COLO668 (cell line): ENCODE results near the gene WDR6.
A peak's percentile ranks its signal among the peaks of the same experiment; 100 is the strongest.
"Not testable (repeated sequence)": the region's sequence is repeated elsewhere in the genome, so short reads cannot be mapped to it uniquely, and the experiment has no call there.

Source experiments
- DNase-seq: peaks from one replicate; lab custom pipeline; 2025; ENCODE audit not compliant: unreplicated experiment; lab: John Stamatoyannopoulos, UW

Gene WDR6

DNA sequence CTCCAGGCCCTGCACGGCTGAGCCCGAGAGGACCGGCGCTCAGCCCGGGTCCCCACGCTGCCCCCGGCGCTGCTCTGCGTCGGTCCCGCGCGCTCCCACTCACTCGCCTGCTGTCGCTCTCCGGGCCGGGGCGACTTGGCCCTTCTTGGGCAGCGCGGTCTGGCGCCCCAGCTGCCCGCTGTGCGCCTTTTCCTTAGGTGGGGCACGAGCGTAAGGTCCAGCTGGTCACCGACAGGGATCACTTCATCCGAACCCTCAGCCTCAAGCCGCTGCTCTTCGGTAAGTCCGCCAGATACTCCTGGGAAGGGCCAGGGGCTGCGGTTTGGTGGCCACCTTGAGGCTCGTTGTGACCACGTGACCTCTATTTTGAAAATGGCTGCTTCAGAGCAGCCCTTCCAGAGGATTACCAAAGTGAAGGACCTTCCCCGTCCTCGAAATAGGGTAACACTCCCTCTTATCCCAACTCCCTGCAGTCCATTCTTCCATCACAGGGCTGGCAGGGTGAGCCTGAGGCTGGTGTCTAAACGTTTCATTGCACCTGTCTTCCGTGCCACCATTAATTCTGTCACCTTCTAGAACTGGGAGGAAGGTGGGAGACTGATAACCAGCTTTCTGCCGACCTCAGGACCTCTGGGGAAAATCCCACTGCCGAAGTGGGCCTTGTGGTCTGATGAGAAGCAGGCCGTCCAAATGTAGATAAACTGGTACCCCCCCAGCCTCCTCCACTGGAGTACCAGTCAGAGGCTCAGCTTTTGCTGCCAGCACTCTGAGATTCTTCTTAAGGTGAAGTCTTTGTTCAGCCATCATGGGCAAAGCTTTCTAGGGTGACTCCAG lies 16.3 kb upstream of the WDR6 start:
- DNase-seq, result peak; percentile 58

GRCh38 chr3:48991851-48992545 lies 15.2 kb upstream of the WDR6 start:
- DNase-seq, result no peak

DNA sequence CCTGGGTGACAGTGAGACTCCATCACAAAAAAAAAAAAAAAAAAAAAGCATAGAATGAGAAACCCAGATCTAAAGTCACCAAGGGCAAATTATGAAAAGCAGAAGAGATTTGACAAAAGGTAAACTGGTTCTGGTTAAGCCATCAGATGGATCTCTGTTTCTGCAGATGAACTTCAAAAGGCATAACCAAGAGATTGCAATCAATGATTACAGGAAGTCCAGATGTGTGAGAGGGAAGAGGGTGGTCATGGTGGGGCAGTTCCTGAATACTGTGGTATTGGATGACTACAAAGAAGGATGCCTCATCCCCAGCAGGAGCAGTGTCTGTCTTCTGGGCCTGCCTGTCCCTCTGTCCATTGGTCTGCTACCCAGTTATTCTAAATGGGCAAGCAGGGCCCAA lies 13.4 kb upstream of the WDR6 start:
- DNase-seq, result no peak

- no peak for DNase-seq
Observed at GRCh38 chr3:48996640-48997039, 10.6 kb upstream of the WDR6 start.

GRCh38 chr3:48997102-48997635 lies 10.0 kb upstream of the WDR6 start:
- no peak for DNase-seq

- DNase-seq, result peak; percentile 75
Observed at GRCh38 chr3:48997714-48998637, 9.2 kb upstream of the WDR6 start.

DNA sequence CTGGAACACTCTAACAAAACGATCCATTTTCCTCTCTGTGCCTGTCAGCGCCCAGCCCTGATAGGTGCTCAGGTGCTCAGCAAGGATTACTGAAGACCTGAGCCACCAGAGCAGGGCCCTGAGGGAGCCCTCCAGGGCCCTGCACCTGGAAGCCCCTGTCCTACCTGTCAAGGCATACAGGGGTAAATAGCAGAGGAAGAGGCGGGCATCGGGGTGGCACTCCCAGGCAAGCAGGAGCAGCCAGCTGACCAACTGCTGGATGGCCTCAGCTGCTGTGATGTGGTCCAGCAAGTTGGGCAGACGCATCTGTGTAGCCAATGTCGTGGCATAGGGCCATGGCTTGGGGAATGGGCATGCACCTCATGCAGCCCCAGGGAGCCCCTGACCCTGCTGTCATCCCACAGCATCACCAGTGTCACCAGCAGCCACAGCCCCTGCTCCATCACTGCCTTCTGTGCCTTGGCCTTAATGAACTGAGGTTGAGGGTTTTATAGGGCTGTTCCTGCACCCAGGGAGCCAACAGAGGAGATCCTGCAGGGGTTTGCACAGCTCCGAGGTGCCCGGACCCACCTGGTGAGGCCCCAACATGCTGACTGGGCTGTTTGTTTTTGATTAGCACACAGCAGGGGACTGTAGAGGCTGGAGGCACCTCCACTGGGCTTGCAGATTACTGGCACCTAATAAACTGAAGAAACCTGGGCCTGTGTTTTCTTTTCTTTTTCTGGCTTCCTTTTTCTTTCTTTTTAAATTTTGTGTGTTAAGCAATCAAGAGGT lies 7.9 kb upstream of the WDR6 start:
- DNase-seq, result peak; percentile 46

- no peak for DNase-seq
Observed at GRCh38 chr3:49001155-49001554, 6.0 kb upstream of the WDR6 start.

- DNase-seq, result peak; percentile 81
Observed at GRCh38 chr3:49004352-49005302, 2.6 kb upstream of the WDR6 start.

DNA sequence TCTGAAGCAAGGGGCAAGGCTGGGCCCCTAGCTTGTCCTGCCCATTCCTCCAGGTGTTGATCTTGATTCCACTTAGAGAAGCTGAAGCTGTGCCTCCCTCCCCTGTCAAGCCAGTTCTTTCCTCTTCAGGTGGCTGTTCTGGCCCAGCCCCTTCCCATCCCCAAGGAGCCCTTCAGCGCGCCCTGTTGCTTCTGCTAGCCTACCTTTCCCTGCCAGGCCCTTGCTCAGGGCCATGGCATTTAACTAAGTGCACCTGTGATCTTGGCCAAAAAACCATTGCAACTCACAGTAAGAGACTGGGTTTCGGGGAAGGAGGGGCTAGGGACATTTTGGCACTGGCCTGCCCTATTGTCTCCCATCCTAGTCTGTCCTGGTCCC lies 1.9 kb upstream of the WDR6 start:
- DNase-seq, result no peak

- no peak for DNase-seq
Observed at GRCh38 chr3:49005998-49006397, 1.2 kb upstream of the WDR6 start.

- DNase-seq, result peak; percentile 26
Observed at GRCh38 chr3:49006408-49007067, 653 bp upstream of the WDR6 start.

- peak; percentile 80 for DNase-seq
Observed at GRCh38 chr3:49007771-49008528, 759 bp downstream of the WDR6 start.

- DNase-seq, result not testable (repeated sequence)
Observed at GRCh38 chr3:49008627-49009026, 1.4 kb downstream of the WDR6 start.

DNA sequence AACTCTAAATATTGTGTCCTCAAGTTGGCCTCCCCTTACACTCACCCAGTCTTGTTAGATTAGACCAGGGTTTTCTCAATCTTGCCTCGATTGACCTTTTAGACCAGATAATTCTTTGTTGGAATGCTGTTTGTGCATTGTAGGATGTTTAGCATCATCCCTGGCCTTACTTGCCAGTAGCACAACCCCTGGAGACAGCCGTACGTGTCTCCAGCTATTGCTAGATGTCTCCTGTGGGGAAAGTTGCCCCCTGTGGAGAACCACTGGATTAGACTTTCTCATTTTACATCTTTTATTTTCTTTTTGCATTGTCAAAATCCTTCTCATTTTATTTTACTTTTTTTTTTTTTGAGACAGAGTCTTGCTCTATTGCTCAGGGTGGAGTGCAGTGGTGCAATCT lies 2.2 kb downstream of the WDR6 start:
- no peak for DNase-seq

DNA sequence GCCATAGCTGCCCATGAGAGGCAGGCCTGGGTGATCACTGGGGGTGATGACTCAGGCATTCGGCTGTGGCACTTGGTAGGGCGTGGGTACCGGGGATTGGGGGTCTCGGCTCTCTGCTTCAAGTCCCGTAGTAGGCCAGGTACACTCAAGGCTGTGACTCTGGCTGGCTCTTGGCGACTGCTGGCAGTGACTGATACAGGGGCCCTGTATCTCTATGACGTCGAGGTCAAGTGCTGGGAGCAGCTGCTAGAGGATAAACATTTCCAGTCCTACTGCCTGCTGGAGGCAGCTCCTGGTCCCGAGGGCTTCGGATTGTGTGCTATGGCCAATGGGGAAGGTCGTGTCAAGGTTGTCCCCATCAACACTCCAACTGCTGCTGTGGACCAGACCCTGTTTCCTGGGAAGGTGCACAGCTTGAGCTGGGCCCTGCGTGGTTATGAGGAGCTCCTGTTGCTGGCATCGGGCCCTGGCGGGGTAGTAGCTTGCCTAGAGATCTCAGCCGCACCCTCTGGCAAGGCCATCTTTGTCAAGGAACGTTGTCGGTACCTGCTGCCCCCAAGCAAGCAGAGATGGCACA lies 5.3 kb downstream of the WDR6 start:
- no peak for DNase-seq

GRCh38 chr3:49013113-49013737 lies 6.0 kb downstream of the WDR6 start:
- DNase-seq, result no peak
